DOHH2 (cell line): Measurements from ENCODE around the gene SYNE1.

ENCODE experiments used
- H3F3A ChIP-seq: fragments of 200-600 bp; sonication (generic), shearing (Covaris generic); 2 replicates; pipeline ENCODE4 v1.6.0; 2016; ENCODE audit warnings: antibody characterized with exemption, mild to moderate bottlenecking; ENCODE audit not compliant: control insufficient read depth, insufficient read depth
- H3K27ac ChIP-seq: fragments of 200-600 bp; sonication (generic); 2 replicates; pipeline ENCODE4 v1.5.1; 2014; ENCODE audit warnings: low read depth, mild to moderate bottlenecking, low read length, moderate library complexity
- H3K27me3 ChIP-seq: fragments of 200-600 bp; sonication (generic); 2 replicates; pipeline ENCODE4 v1.6.1; 2014; ENCODE audit warnings: mild to moderate bottlenecking, low read length, mixed read lengths; ENCODE audit not compliant: control insufficient read depth
- H3K36me3 ChIP-seq: fragments of 200-600 bp; sonication (generic); 2 replicates; pipeline ENCODE4 v1.6.1; 2014; ENCODE audit warnings: mild to moderate bottlenecking, low read length, moderate library complexity, mixed read lengths; ENCODE audit not compliant: control insufficient read depth
- H3K4me1 ChIP-seq: fragments of 200-600 bp; sonication (generic); 2 replicates; pipeline ENCODE4 v1.6.1; 2014; ENCODE audit warnings: mild to moderate bottlenecking, low read length, mixed read lengths; ENCODE audit not compliant: control insufficient read depth
- H3K4me2 ChIP-seq: fragments of 200-600 bp; sonication (generic); 2 replicates; pipeline ENCODE4 v1.6.0; 2014; ENCODE audit warnings: mild to moderate bottlenecking, low read length, moderate library complexity
- H3K4me3 ChIP-seq: fragments of 200-600 bp; sonication (generic); 2 replicates; pipeline ENCODE4 v1.5.1; 2014; ENCODE audit warnings: mild to moderate bottlenecking, low read length, mixed read lengths
- H3K79me2 ChIP-seq: fragments of 200-600 bp; sonication (generic); 2 replicates; pipeline ENCODE4 v1.6.1; 2014; ENCODE audit warnings: mild to moderate bottlenecking, low read length, mixed read lengths; ENCODE audit not compliant: control insufficient read depth
- H3K9me2 ChIP-seq: fragments of 200-600 bp; sonication (generic); replicated peaks from 2 replicates; pipeline ENCODE4 v1.6.1; 2014; ENCODE audit warnings: mild to moderate bottlenecking, low read length, mixed read lengths; ENCODE audit not compliant: control insufficient read depth
- H3K9me3 ChIP-seq: fragments of 200-600 bp; sonication (generic); 2 replicates; pipeline ENCODE4 v1.6.1; 2014; ENCODE audit warnings: antibody characterized with exemption, low read length, mixed read lengths; ENCODE audit not compliant: control insufficient read depth, insufficient read depth
- H4K20me1 ChIP-seq: fragments of 200-600 bp; sonication (generic); 2 replicates; pipeline ENCODE4 v1.6.0; 2014; ENCODE audit warnings: low read depth, mild to moderate bottlenecking, antibody characterized with exemption, low read length, moderate library complexity; ENCODE audit not compliant: control insufficient read depth, insufficient read depth
- CTCF ChIP-seq: fragments of 200-600 bp; sonication (generic); IDR thresholded peaks from one replicate; pipeline ENCODE4 v1.5.1; 2014; ENCODE audit warnings: antibody characterized with exemption, mild to moderate bottlenecking, low read depth, low read length; ENCODE audit not compliant: poor library complexity, severe bottlenecking
- EZH2phosphoT487 ChIP-seq: fragments of 200-600 bp; sonication (generic); IDR thresholded peaks from 2 replicates; pipeline ENCODE4 v1.6.1; 2017; ENCODE audit warnings: borderline replicate concordance, mild to moderate bottlenecking, antibody characterized with exemption, low read length, moderate library complexity, mixed read lengths

The SYNE1 gene

GRCh38 chr6:152236370-152237097 is 400.6 kb downstream of the SYNE1 start:
- H4K20me1 ChIP-seq = no peaks in the 10 kb centered on the region
- H3K4me1 ChIP-seq = no peaks in the 10 kb centered on the region
- no peaks in the 10 kb centered on the region for H3K79me2 ChIP-seq
- H3F3A ChIP-seq = no peaks in the 10 kb centered on the region
- no peaks in the 10 kb centered on the region for H3K27me3 ChIP-seq
- H3K4me3 ChIP-seq = no peak overlapping the region
- no peak overlapping the region for H3K4me2 ChIP-seq
- H3K27ac ChIP-seq = no peak overlapping the region
- peaks cover 89% of the 10 kb centered on the region for H3K36me3 ChIP-seq
- H3K9me3 ChIP-seq = no peaks in the 10 kb centered on the region
- H3K9me2 ChIP-seq = no peaks in the 10 kb centered on the region
- TF ChIP-seq CTCF = no peak

- Histone ChIP-seq H3K27ac (no peak overlapping the region), H3K4me2 (no peak overlapping the region)
These were observed 403.4 kb downstream of the SYNE1 start for GRCh38 chr6:152233547-152234320.

GRCh38 chr6:152232501-152233151 is 404.5 kb downstream of the SYNE1 start:
- Histone ChIP-seq H3K9me2 (no peaks in the 10 kb centered on the region), H3K27ac (no peak overlapping the region), H4K20me1 (no peaks in the 10 kb centered on the region), H3K79me2 (no peaks in the 10 kb centered on the region), H3F3A (no peaks in the 10 kb centered on the region), H3K36me3 (peaks cover 87% of the 10 kb centered on the region), H3K4me2 (no peak overlapping the region), H3K9me3 (no peaks in the 10 kb centered on the region), H3K4me3 (no peak overlapping the region), H3K4me1 (no peaks in the 10 kb centered on the region), H3K27me3 (no peaks in the 10 kb centered on the region)
- TF ChIP-seq EZH2phosphoT487 (no peak), CTCF (no peak)

More at GRCh38 chr6:152233547-152234320, 403.4 kb downstream of the SYNE1 start:
- Histone ChIP-seq H3K9me3 (no peaks in the 10 kb centered on the region), H3K79me2 (no peaks in the 10 kb centered on the region), H3F3A (no peaks in the 10 kb centered on the region), H3K36me3 (peaks cover 87% of the 10 kb centered on the region), H4K20me1 (no peaks in the 10 kb centered on the region), H3K9me2 (no peaks in the 10 kb centered on the region), H3K4me1 (no peaks in the 10 kb centered on the region), H3K4me3 (no peak overlapping the region), H3K27me3 (no peaks in the 10 kb centered on the region)
- TF ChIP-seq CTCF (no peak), EZH2phosphoT487 (no peak)
